HG03280 (cell line): Measurements from ENCODE around the gene SLC25A2.
"Not testable (repeated sequence)": the region's sequence is repeated elsewhere in the genome, so short reads cannot be mapped to it uniquely, and the experiment has no call there.

Experiments
- ATAC-seq: cut with Tn5 transposase; IDR thresholded peaks from one replicate; pipeline ENCODE4 v1.9.1; 2021; ENCODE audit warnings: mild to moderate bottlenecking, moderate library complexity; ENCODE audit not compliant: unreplicated experiment

The SLC25A2 gene

GRCh38 chr5:141303756-141304155 lies at the start of gene SLC25A2:
Gene SLC25A2, minus strand, starts transcription at chr5:141304049. Its CDS starts 184 bp downstream, at chr5:141303865.
- no peak for ATAC-seq

- no peak for ATAC-seq
These were observed 47.7 kb upstream of the SLC25A2 start for GRCh38 chr5:141351591-141351990.

- ATAC-seq: peak; percentile 51
These were observed 46.2 kb upstream of the SLC25A2 start, which contains the start of gene PCDHGB1 for GRCh38 chr5:141349917-141350619. Gene PCDHGB1, plus strand, starts transcription at chr5:141350099. Its CDS starts 162 bp downstream, at chr5:141350261.

GRCh38 chr5:141346017-141346416 lies 42.2 kb upstream of the SLC25A2 start:
- not testable (repeated sequence) for ATAC-seq

- no peak for ATAC-seq
These were observed 41.5 kb upstream of the SLC25A2 start for GRCh38 chr5:141345327-141345726.

GRCh38 chr5:141343953-141344463 lies 40.2 kb upstream of the SLC25A2 start:
- no peak for ATAC-seq

GRCh38 chr5:141343242-141343952 lies 39.5 kb upstream of the SLC25A2 start, which contains the start of gene PCDHGA3:
Gene PCDHGA3, plus strand, starts transcription at chr5:141343829. Its CDS starts 205 bp downstream, at chr5:141344034.
- ATAC-seq: no peak

DNA sequence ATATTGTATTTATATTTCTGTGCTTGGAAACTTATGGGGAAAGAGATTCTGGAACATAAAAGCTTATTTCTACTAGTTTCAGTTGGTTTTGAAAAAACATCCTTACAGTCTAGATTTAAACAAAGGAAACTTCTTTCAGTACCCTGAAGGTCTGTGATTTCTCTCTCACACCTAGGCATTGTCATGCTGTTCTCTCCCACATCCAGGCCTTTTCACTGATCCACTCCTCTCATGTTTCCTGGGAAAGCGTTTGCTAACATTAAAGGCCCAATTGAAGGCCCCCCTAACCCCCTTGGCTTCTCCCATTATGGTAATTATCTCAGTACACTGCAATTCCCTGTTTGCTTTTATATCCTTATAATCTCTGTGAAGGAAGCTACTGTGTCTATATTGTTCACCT lies 38.9 kb upstream of the SLC25A2 start:
- no peak for ATAC-seq

GRCh38 chr5:141340781-141341354 lies 37.0 kb upstream of the SLC25A2 start:
- ATAC-seq: not testable (repeated sequence)

DNA sequence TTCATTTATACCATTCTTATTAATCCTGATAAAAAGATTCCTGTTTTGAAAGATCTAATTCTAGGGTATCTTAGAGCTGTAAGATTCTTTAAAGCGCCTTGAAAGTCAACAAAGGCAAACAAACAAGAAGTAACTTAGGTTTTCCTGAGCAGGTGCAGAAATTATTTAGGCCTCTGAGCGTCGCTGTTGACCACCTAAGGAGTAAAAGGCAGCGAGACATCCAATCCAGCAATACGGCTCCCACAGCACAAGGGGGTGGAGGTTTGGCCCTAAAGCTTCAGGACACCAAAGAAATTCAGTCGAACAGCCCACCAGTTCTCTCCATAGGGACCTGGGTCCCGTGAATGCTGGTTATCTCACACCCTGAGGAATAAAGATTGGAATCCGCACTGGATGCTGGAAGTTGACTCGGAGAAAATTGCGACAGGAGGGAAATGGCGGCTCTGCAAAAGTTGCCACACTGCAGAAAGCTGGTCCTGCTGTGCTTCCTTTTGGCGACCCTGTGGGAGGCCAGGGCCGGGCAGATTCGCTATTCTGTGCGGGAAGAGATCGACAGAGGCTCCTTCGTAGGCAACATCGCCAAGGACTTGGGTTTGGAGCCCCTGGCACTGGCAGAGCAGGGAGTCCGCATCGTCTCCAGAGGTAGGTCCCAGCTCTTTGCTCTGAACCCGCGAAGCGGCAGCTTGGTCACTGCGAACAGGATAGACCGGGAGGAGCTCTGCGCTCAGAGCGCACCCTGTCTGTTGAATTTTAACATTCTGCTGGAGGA lies 34.9 kb upstream of the SLC25A2 start, which contains the start of gene PCDHGA2:
Gene PCDHGA2 (plus strand): TSS at position 223 of the 769 bp plus-strand sequence.
- ATAC-seq: no peak

DNA sequence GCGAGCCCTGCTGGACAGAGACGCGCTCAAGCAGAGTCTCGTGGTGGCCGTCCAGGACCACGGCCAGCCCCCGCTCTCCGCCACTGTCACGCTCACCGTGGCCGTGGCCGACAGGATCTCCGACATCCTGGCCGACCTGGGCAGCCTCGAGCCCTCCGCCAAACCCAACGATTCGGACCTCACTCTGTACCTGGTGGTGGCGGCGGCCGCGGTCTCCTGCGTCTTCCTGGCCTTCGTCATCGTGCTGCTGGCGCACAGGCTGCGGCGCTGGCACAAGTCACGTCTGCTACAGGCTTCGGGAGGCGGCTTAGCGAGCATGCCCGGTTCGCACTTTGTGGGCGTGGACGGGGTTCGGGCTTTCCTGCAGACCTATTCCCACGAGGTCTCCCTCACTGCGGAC lies 28.7 kb upstream of the SLC25A2 start:
- not testable (repeated sequence) for ATAC-seq

DNA sequence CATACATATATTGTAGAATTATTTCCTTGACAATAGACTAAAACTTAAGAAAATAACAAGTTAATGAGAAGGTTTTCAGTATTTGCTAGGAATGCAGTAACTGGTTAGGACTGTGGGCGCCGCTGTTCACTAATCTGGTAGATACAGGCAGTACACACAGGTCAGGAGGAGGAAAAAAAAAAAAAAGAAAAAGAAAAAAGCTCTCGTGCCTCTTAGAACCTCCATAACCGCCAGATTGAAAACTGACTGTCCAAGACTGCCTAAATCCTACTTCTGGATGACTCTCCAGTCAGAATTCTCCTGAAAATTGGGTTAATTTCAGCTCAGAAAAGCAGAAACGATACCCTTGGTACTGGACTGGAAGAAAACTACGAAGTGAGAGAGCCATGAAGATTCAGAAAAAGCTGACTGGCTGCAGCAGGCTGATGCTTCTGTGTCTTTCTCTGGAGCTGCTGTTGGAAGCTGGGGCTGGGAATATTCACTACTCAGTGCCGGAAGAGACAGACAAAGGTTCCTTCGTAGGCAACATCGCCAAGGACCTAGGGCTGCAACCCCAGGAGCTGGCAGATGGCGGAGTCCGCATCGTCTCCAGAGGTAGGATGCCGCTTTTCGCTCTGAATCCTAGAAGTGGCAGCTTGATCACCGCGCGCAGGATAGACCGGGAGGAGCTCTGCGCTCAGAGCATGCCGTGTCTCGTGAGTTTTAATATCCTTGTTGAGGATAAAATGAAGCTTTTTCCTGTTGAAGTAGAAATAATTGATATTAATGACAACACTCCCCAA lies 26.6 kb upstream of the SLC25A2 start, which contains the start of gene PCDHGA1:
Gene PCDHGA1 (plus strand): TSS at position 216 of the 782 bp plus-strand sequence.
- peak; percentile 64 for ATAC-seq

GRCh38 chr5:141328231-141328630 lies 24.4 kb upstream of the SLC25A2 start:
- no peak for ATAC-seq

DNA sequence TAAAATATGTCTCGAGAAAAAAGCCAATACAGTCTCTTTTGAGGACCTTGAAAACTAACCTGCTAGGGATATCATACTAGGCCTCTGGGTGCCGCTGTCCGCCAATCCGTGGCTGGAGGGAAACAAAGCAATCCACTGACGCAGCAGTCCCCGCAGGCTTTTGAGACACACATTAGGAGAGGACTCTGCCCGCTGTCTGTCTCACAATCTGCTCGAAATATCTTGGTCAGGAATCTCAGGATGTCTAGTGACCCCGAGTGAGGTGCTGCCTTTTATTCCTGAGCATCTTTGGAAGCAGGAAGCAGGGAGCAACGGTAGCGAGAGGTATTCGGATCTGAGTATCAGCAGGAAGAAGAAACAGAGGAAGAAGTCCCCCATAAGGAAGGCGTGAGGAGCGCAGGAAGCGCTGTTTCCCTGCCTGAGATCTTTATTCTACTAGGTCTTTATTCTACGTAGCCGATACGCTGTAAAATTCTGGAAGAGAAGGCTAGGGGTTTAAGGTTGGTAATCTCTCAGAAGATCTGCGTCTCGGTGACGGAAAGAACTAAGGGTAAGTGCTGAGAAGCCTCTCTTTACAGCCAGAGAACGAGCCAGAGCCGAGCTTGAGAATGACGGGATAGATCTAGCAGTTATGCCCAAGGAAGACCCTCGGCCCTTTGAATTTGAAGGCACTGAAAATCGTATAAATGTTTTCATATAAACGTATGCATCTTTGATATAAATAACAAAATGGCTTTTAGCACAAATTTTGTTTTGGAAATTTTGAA lies 22.4 kb upstream of the SLC25A2 start:
- peak; percentile 68 for ATAC-seq

GRCh38 chr5:141322261-141322660 lies 18.4 kb upstream of the SLC25A2 start:
- no peak for ATAC-seq

GRCh38 chr5:141320225-141321169 lies 16.6 kb upstream of the SLC25A2 start, which contains the start of gene TAF7:
Gene TAF7, minus strand, starts transcription at chr5:141320784. Its CDS starts 740 bp downstream, at chr5:141320044.
- ATAC-seq: peak; percentile 94

DNA sequence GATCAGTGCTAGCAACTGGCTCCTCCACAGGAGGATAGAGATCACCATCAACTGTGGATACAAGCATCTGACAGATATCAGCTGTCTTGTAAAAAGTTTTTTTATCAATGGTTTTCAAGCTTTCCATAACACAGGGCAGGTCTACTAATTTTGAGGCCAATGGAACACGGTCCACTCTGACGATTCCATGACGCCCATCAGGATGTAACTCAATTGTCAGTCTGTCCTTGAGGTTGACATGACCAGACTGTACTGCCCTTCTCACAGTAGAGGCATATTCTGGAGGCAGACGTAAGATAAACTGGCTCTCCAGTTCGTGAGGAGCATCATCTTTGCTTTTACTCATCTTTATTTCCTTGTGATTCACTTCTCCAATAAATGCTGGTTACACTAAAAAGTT lies 15.8 kb upstream of the SLC25A2 start:
- no peak for ATAC-seq

- no peak for ATAC-seq
These were observed 15.4 kb upstream of the SLC25A2 start for GRCh38 chr5:141319202-141319601.
